H9 (cell line): Measurements from ENCODE around the gene LAMA3. TPM values are rescaled to one million over a fixed set of nuclear protein-coding genes. Genes with fewer than 3 reads are reported as not detected.

Source experiments
- DNase-seq: peaks from one replicate; pipeline ENCODE4 v3.0.0-alpha.2; 2017
- H2AFZ ChIP-seq: one replicate; pipeline ENCODE4 v1.6.1; 2013; ENCODE audit warnings: mild to moderate bottlenecking, low read length, control low read depth, moderate library complexity
- H2AK5ac ChIP-seq: 2 replicates; pipeline ENCODE4 v1.6.1; 2013; ENCODE audit warnings: low read length, control low read depth, mixed read lengths; ENCODE audit not compliant: insufficient read length
- H2BK120ac ChIP-seq: one replicate; pipeline ENCODE4 v1.6.1; 2013; ENCODE audit warnings: low read depth, mild to moderate bottlenecking, low read length, control low read depth, inconsistent platforms; ENCODE audit not compliant: poor library complexity, severe bottlenecking
- H2BK12ac ChIP-seq: 2 replicates; pipeline ENCODE4 v1.6.1; 2013; ENCODE audit warnings: low read length, control low read depth, mixed read lengths, low read depth; ENCODE audit not compliant: insufficient read length
- H2BK15ac ChIP-seq: 2 replicates; pipeline ENCODE4 v1.6.1; 2013; ENCODE audit warnings: low read depth, low read length, control low read depth
- H2BK20ac ChIP-seq: one replicate; pipeline ENCODE4 v1.6.1; 2013; ENCODE audit warnings: low read depth, mild to moderate bottlenecking, low read length, control low read depth, inconsistent platforms; ENCODE audit not compliant: poor library complexity, severe bottlenecking
- H2BK5ac ChIP-seq: 2 replicates; pipeline ENCODE4 v1.6.1; 2013; ENCODE audit warnings: low read length, control low read depth, mixed read lengths; ENCODE audit not compliant: insufficient read length
- H3K14ac ChIP-seq: 2 replicates; pipeline ENCODE4 v1.6.1; 2013; ENCODE audit warnings: low read length, control low read depth; ENCODE audit not compliant: insufficient read depth
- H3K18ac ChIP-seq: 2 replicates; pipeline ENCODE4 v1.6.1; 2013; ENCODE audit warnings: low read depth, mild to moderate bottlenecking, mixed read lengths, low read length, control low read depth; ENCODE audit not compliant: insufficient read length
- H3K23ac ChIP-seq: 2 replicates; pipeline ENCODE4 v1.6.1; 2013; ENCODE audit warnings: low read length, control low read depth, mixed read lengths, low read depth; ENCODE audit not compliant: insufficient read length
- H3K23me2 ChIP-seq: 2 replicates; pipeline ENCODE4 v1.6.1; 2013; ENCODE audit warnings: low read depth, mild to moderate bottlenecking, mixed read lengths, low read length, control low read depth; ENCODE audit not compliant: insufficient read length, poor library complexity, severe bottlenecking
- H3K27ac ChIP-seq: 2 replicates; pipeline ENCODE4 v1.5.1; 2013; ENCODE audit warnings: low read length, control low read depth, mixed read lengths, low read depth; ENCODE audit not compliant: insufficient read length
- H3K27me3 ChIP-seq: 2 replicates; pipeline ENCODE4 v1.6.1; 2013; ENCODE audit warnings: low read length, control low read depth, inconsistent platforms; ENCODE audit not compliant: insufficient read depth
- H3K4ac ChIP-seq: 2 replicates; pipeline ENCODE4 v1.6.1; 2013; ENCODE audit warnings: low read depth, mild to moderate bottlenecking, control low read depth, inconsistent platforms, low read length, moderate library complexity
- H3K4me1 ChIP-seq: 2 replicates; pipeline ENCODE4 v1.6.1; 2013; ENCODE audit warnings: low read length, control low read depth, inconsistent platforms; ENCODE audit not compliant: insufficient read depth
- H3K4me2 ChIP-seq: 2 replicates; pipeline ENCODE4 v1.6.1; 2013; ENCODE audit warnings: low read length, control low read depth, mixed read lengths; ENCODE audit not compliant: insufficient read length, insufficient read depth
- H3K56ac ChIP-seq: 2 replicates; pipeline ENCODE4 v1.6.1; 2013; ENCODE audit warnings: low read depth, mild to moderate bottlenecking, mixed read lengths, low read length, control low read depth; ENCODE audit not compliant: insufficient read length
- H3K79me1 ChIP-seq: 2 replicates; pipeline ENCODE4 v1.6.1; 2013; ENCODE audit warnings: low read depth, mild to moderate bottlenecking, moderate library complexity, low read length, control low read depth, inconsistent platforms; ENCODE audit not compliant: insufficient read depth, poor library complexity, severe bottlenecking
- H3K79me2 ChIP-seq: 2 replicates; pipeline ENCODE4 v1.6.1; 2013; ENCODE audit warnings: low read length, control low read depth, inconsistent platforms; ENCODE audit not compliant: insufficient read depth
- H3K9ac ChIP-seq: 2 replicates; pipeline ENCODE4 v1.6.1; 2013; ENCODE audit warnings: low read length, control low read depth, mixed read lengths; ENCODE audit not compliant: insufficient read length; ENCODE audit errors: extremely low read depth
- H3K9me3 ChIP-seq: one replicate; pipeline ENCODE4 v1.6.1; 2013; ENCODE audit warnings: low read depth, low read length, inconsistent platforms; ENCODE audit not compliant: control insufficient read depth
- H3T11ph ChIP-seq: one replicate; pipeline ENCODE4 v1.6.1; 2013; ENCODE audit warnings: mild to moderate bottlenecking, low read length, control low read depth, inconsistent platforms
- H4K20me1 ChIP-seq: one replicate; pipeline ENCODE4 v1.6.1; 2013; ENCODE audit not compliant: control insufficient read depth, insufficient read length, insufficient read depth
- H4K5ac ChIP-seq: 2 replicates; pipeline ENCODE4 v1.6.1; 2013; ENCODE audit warnings: low read depth, mild to moderate bottlenecking, mixed read lengths, low read length, control low read depth; ENCODE audit not compliant: insufficient read length
- H4K8ac ChIP-seq: replicated peaks from 2 replicates; pipeline ENCODE4 v1.6.1; 2013; ENCODE audit warnings: low read length, control low read depth, mixed read lengths, low read depth; ENCODE audit not compliant: insufficient read length
- H4K91ac ChIP-seq: 2 replicates; pipeline ENCODE4 v1.6.1; 2013; ENCODE audit warnings: low read depth, mild to moderate bottlenecking, moderate library complexity, mixed read lengths, low read length, control low read depth; ENCODE audit not compliant: insufficient read length
- H3K27ac Mint-ChIP-seq, 3 experiments: 2 replicates in 2 of 3; 3 replicates in 1 of 3; pipeline ENCODE4 v1.8.0; 2020 to 2021; ENCODE audit warnings: mixed read lengths in 3 of 3, mild to moderate bottlenecking in 1 of 3, moderate library complexity in 1 of 3
- H3K27me3 Mint-ChIP-seq: 2 replicates; pipeline ENCODE4 v1.8.0; 2021; ENCODE audit warnings: low read depth, mild to moderate bottlenecking, moderate library complexity, mixed read lengths
- H3K36me3 Mint-ChIP-seq, 3 experiments: 2 replicates in 2 of 3; 3 replicates in 1 of 3; pipeline ENCODE4 v1.8.0; 2020 to 2021; ENCODE audit warnings: low read depth in 3 of 3, mixed read lengths in 3 of 3; ENCODE audit not compliant: insufficient read depth in 1 of 3
- H3K4me1 Mint-ChIP-seq, 2 experiments: 2 replicates each; pipeline ENCODE4 v1.8.0; 2020; ENCODE audit warnings: mixed read lengths in 2 of 2
- H3K4me3 Mint-ChIP-seq, 2 experiments: 2 replicates in 1 of 2; 3 replicates in 1 of 2; pipeline ENCODE4 v1.8.0; 2020 to 2021; ENCODE audit warnings: mild to moderate bottlenecking in 2 of 2, mixed read lengths in 2 of 2, moderate library complexity in 1 of 2
- H3K9me3 Mint-ChIP-seq, 2 experiments: 2 replicates in 1 of 2; 3 replicates in 1 of 2; pipeline ENCODE4 v1.8.0; 2020; ENCODE audit warnings: mild to moderate bottlenecking in 2 of 2, mixed read lengths in 2 of 2, moderate library complexity in 1 of 2
- WGBS: extraction: QIAGEN DNeasy Blood & Tissue Kit; methylation state at CpG from one replicate; pipeline ENCODE4 v1.1.7; 2013; ENCODE audit warnings: missing lambda C conversion rate, low lambda C conversion rate, mixed read lengths; ENCODE audit not compliant: insufficient read length; ENCODE audit errors: extremely low coverage; 5-methylcytosine and 5-hydroxymethylcytosine counted together
- total RNA-seq: library from RNA; stranded (reverse); gene quantifications from 2 replicates; pipeline ENCODE4 v1.2.1, GENCODE V29; 2021
- TF ChIP-seq, protein P1 (sequence below): fragments of 200-600 bp; sonication (generic); conservative IDR thresholded peaks from 3 replicates; pipeline ENCODE4 v1.8.0; 2021; ENCODE audit warnings: antibody characterized with exemption, mild to moderate bottlenecking

The LAMA3 gene
- total RNA-seq, 1 experiment from 2014 or later, result 0.33 TPM

DNA sequence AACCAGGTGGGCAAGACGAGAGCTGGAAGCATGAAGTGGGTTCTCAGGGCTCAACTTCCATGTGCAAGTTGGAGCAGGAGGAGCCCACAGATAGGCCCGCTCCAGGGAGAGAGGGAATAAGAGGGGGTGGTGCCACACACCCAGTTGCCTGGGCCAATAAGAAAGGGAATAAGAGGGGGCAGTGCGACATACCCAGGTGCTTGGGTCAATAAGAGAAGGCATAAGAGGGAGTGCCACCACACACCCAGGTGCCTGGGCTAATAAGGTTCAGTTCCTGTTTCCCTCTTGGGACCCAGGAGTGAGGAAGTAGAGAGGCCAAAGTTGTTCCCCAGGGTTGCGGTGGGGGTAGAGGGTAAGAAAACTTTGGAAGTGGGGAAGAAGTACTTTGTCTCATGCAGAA, 127.5 kb downstream of the LAMA3 start:
- no peak overlapping the region for H3K14ac ChIP-seq
- H3K9me3 ChIP-seq, result no peaks in the 10 kb centered on the region
- no peak overlapping the region for H3K9ac ChIP-seq
- no peak overlapping the region for H2AFZ ChIP-seq
- Mint-ChIP-seq H3K27ac (0 out of 7 replicates have a peak overlapping the region, but pooled peaks of 1 of the 3 experiments have one; percentile 54), H3K9me3 (no peaks in the 10 kb centered on the region), H3K4me1 (peaks cover 37% of the 10 kb centered on the region in 2 experiments), H3K36me3 (no peaks in the 10 kb centered on the region), H3K4me3 (0 out of 5 replicates have a peak overlapping the region, but pooled peaks of 1 of the 2 experiments have one; percentile 5), H3K27me3 (no peaks in the 10 kb centered on the region)
- no peaks in the 10 kb centered on the region for H3K27me3 ChIP-seq
- no peaks in the 10 kb centered on the region for H3K79me2 ChIP-seq
- no peak overlapping the region for H2BK15ac ChIP-seq
- H2BK20ac ChIP-seq, result no peak overlapping the region
- H3K79me1 ChIP-seq, result no peaks in the 10 kb centered on the region
- H3K18ac ChIP-seq, result no peak overlapping the region
- H4K8ac ChIP-seq, result no peak overlapping the region
- no peak overlapping the region for H4K91ac ChIP-seq
- TF ChIP-seq, protein P1, sequence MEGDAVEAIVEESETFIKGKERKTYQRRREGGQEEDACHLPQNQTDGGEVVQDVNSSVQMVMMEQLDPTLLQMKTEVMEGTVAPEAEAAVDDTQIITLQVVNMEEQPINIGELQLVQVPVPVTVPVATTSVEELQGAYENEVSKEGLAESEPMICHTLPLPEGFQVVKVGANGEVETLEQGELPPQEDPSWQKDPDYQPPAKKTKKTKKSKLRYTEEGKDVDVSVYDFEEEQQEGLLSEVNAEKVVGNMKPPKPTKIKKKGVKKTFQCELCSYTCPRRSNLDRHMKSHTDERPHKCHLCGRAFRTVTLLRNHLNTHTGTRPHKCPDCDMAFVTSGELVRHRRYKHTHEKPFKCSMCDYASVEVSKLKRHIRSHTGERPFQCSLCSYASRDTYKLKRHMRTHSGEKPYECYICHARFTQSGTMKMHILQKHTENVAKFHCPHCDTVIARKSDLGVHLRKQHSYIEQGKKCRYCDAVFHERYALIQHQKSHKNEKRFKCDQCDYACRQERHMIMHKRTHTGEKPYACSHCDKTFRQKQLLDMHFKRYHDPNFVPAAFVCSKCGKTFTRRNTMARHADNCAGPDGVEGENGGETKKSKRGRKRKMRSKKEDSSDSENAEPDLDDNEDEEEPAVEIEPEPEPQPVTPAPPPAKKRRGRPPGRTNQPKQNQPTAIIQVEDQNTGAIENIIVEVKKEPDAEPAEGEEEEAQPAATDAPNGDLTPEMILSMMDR, result no peak
- H3K4me2 ChIP-seq, result no peak overlapping the region
- H2BK5ac ChIP-seq, result no peak overlapping the region
- WGBS, result no CpG with 5 or more reads among the region's 4 CpGs
- H3K27ac ChIP-seq, result no peak overlapping the region
- no peak overlapping the region for H4K5ac ChIP-seq
- H2BK12ac ChIP-seq, result no peak overlapping the region
- H3K4ac ChIP-seq, result no peak overlapping the region
- DNase-seq, result no peak
- no peak overlapping the region for H2BK120ac ChIP-seq
- peaks cover 3% of the 10 kb centered on the region; the same call in 1 of the 2 replicates for H3K4me1 ChIP-seq
- H3T11ph ChIP-seq, result no peak overlapping the region
- H3K23me2 ChIP-seq, result no peaks in the 10 kb centered on the region
- no peak overlapping the region for H3K56ac ChIP-seq
- no peak overlapping the region for H2AK5ac ChIP-seq
- H3K23ac ChIP-seq, result no peak overlapping the region
- H4K20me1 ChIP-seq, result no peaks in the 10 kb centered on the region
